Gastrocnemius medialis (tissue), 4 donors: Measurements from ENCODE around the gene GGPS1. TPM values are rescaled to one million over a fixed set of nuclear protein-coding genes. Genes with fewer than 3 reads are reported as not detected.

Experiments used
- ATAC-seq, 2 donors: fragments of 150-250 bp; one replicate each; pipeline ENCODE4 v1.9.1; 2016
- DNase-seq, 2 donors: peaks; one replicate each; pipeline ENCODE4 v3.0.0-alpha.2; 2019
- H3K27ac ChIP-seq, 4 donors: fragments of 200-600 bp; sonication (generic); 1 replicate in 1 of 4; 2 replicates in 3 of 4; pipeline ENCODE4 v1.5.1; 2016 to 2018; ENCODE audit warnings: mild to moderate bottlenecking in 2 of 4, moderate library complexity in 1 of 4
- H3K27me3 ChIP-seq, 3 donors: fragments of 200-600 bp; sonication (generic) in 2 of 3; 1 replicate in 1 of 3; 2 replicates in 2 of 3; pipeline versions ENCODE4 v1.5.1 to v1.6.0; 2016 to 2019; ENCODE audit warnings: mild to moderate bottlenecking in 1 of 3, moderate library complexity in 1 of 3
- H3K36me3 ChIP-seq, 2 donors: fragments of 200-600 bp; sonication (generic) in 1 of 2; one replicate each; pipeline ENCODE4 v1.5.1; 2017 to 2018
- H3K4me1 ChIP-seq, 2 donors: fragments of 200-600 bp; sonication (generic) in 1 of 2; one replicate each; pipeline ENCODE4 v1.5.1; 2016 to 2017; ENCODE audit warnings: mild to moderate bottlenecking in 2 of 2
- H3K4me3 ChIP-seq, 4 donors: fragments of 200-600 bp; sonication (generic) in 3 of 4; 1 replicate in 1 of 4; 2 replicates in 3 of 4; pipeline ENCODE4 v1.5.1; 2016 to 2019; ENCODE audit warnings: mild to moderate bottlenecking in 2 of 4
- H3K9me3 ChIP-seq, 3 donors: fragments of 200-600 bp; sonication (generic) in 2 of 3; 1 replicate in 1 of 3; 2 replicates in 2 of 3; pipeline ENCODE4 v1.5.1; 2016 to 2019
- POLR2A ChIP-seq, 2 donors: fragments of 450-650 bp; IDR thresholded peaks; one replicate each; pipeline ENCODE4 v1.6.1; 2017; ENCODE audit warnings: antibody characterized with exemption in 2 of 2, mild to moderate bottlenecking in 2 of 2, moderate library complexity in 2 of 2
- in situ Hi-C, 4 donors: fragments of 200-750 bp; cut with MboI; loops; one replicate each; pipeline versions ENCODE4 v1.15.0 to v1.8.0; 2017; ENCODE audit warnings: low sequenced_read_pairs in 4 of 4
- intact Hi-C: fragments of 100-400 bp; cut with DNase I; formaldehyde crosslinking; loops from one replicate; pipeline ENCODE4 v1.15.1; 2023; ENCODE audit warnings: low total_unique reads
- total RNA-seq, 4 donors: library from RNA; depleted of rRNA; stranded (reverse); fragments of >200 nt; gene quantifications; one replicate each; pipeline versions ENCODE4 v1.1.0 to v1.2.3, GENCODE V29; 2016
- TF ChIP-seq, protein P1 (sequence below), 5 experiments: fragments of 450-650 bp in 3 of 5; fragments of 200-600 bp in 2 of 5; sonication (generic) in 2 of 5; IDR thresholded peaks in 4 of 5; conservative IDR thresholded peaks in 1 of 5; 1 replicate in 4 of 5; 2 replicates in 1 of 5; pipeline ENCODE4 v1.5.1; 2016 to 2019; ENCODE audit warnings: antibody characterized with exemption in 5 of 5, mild to moderate bottlenecking in 3 of 5, moderate library complexity in 3 of 5

Gene GGPS1
- total RNA-seq, 4 donors from 2014 or later: 14.5 to 21.9 (median 17.7) TPM

GRCh38 chr1:235295902-235296350 is 32.4 kb upstream of the GGPS1 start:
- Histone ChIP-seq H3K4me1 (peaks cover 40 to 51% of the 10 kb centered on the region in 2 donors), H3K9me3 (no peaks in the 10 kb centered on the region), H3K27ac (peak overlapping the region in 3 of 4 donors; percentile 30 to 66 (median 38)), H3K27me3 (no peaks in the 10 kb centered on the region), H3K36me3 (no peaks in the 10 kb centered on the region), H3K4me3 (no peak overlapping the region)
- peak in 1 of 2 donors; percentile 16 for DNase-seq
- ATAC-seq: peak; percentile 66 to 90
- no peak for TF ChIP-seq POLR2A (IDR thresholded peaks at IDR 0.05)
- TF ChIP-seq, protein P1, sequence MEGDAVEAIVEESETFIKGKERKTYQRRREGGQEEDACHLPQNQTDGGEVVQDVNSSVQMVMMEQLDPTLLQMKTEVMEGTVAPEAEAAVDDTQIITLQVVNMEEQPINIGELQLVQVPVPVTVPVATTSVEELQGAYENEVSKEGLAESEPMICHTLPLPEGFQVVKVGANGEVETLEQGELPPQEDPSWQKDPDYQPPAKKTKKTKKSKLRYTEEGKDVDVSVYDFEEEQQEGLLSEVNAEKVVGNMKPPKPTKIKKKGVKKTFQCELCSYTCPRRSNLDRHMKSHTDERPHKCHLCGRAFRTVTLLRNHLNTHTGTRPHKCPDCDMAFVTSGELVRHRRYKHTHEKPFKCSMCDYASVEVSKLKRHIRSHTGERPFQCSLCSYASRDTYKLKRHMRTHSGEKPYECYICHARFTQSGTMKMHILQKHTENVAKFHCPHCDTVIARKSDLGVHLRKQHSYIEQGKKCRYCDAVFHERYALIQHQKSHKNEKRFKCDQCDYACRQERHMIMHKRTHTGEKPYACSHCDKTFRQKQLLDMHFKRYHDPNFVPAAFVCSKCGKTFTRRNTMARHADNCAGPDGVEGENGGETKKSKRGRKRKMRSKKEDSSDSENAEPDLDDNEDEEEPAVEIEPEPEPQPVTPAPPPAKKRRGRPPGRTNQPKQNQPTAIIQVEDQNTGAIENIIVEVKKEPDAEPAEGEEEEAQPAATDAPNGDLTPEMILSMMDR (IDR thresholded peaks at IDR 0.05 in 4 of 5, conservative IDR thresholded peaks at IDR 0.05 in 1 of 5): no peak
- in situ Hi-C loops (no loop called here), intact Hi-C loops (no loop called here)

DNA sequence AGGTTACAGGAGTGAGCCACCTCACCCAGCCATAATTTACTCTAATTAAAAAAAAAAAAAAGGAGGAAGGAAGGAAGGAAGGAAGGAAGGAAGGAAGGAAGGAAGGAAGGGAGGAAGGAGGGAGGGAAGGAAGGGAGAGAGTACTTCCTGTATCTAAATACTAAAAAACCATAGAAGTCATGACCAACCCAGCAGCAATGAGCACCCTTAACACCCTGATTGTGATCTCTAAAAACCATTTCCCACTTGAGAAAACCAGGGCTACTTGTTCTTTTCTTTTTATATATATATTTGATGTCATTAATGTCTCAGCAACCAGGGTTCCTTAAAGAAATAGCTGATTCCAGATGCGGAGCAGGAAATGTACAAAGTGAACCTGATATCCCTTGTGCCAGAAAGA is 31.6 kb upstream of the GGPS1 start:
- intact Hi-C loops (no loop called here), in situ Hi-C loops (no loop called here)
- H3K27me3 ChIP-seq: no peaks in the 10 kb centered on the region
- peaks cover 38 to 44% of the 10 kb centered on the region in 2 donors for H3K4me1 ChIP-seq
- no peak overlapping the region for H3K4me3 ChIP-seq
- no peak overlapping the region for H3K27ac ChIP-seq
- no peaks in the 10 kb centered on the region for H3K36me3 ChIP-seq
- TF ChIP-seq POLR2A (IDR thresholded peaks at IDR 0.05): no peak
- TF ChIP-seq, protein P1 (IDR thresholded peaks at IDR 0.05 in 4 of 5, conservative IDR thresholded peaks at IDR 0.05 in 1 of 5): no peak
- ATAC-seq (no peak), DNase-seq (no peak)
- H3K9me3 ChIP-seq: no peaks in the 10 kb centered on the region

GRCh38 chr1:235297579-235297978 is 30.8 kb upstream of the GGPS1 start:
- ATAC-seq: no peak
- TF ChIP-seq POLR2A (IDR thresholded peaks at IDR 0.05): no peak
- TF ChIP-seq, protein P1 (IDR thresholded peaks at IDR 0.05 in 4 of 5, conservative IDR thresholded peaks at IDR 0.05 in 1 of 5): no peak
- H3K27ac ChIP-seq: no peak overlapping the region

GRCh38 chr1:235298758-235299157 is 29.6 kb upstream of the GGPS1 start:
- Histone ChIP-seq H3K27ac (no peak overlapping the region), H3K4me3 (no peak overlapping the region), H3K36me3 (no peaks in the 10 kb centered on the region), H3K27me3 (no peaks in the 10 kb centered on the region), H3K9me3 (no peaks in the 10 kb centered on the region), H3K4me1 (peaks cover 28 to 34% of the 10 kb centered on the region in 2 donors)
- no peak for ATAC-seq
- in situ Hi-C loops (no loop called here), intact Hi-C loops (no loop called here)
- TF ChIP-seq POLR2A (IDR thresholded peaks at IDR 0.05): no peak
- TF ChIP-seq, protein P1 (IDR thresholded peaks at IDR 0.05 in 4 of 5, conservative IDR thresholded peaks at IDR 0.05 in 1 of 5): no peak
- no peak for DNase-seq

More at GRCh38 chr1:235297579-235297978, 30.8 kb upstream of the GGPS1 start:
- no peak overlapping the region for H3K4me3 ChIP-seq
- no peaks in the 10 kb centered on the region for H3K36me3 ChIP-seq
- in situ Hi-C loops (no loop called here), intact Hi-C loops (no loop called here)
- no peak for DNase-seq
- H3K9me3 ChIP-seq: no peaks in the 10 kb centered on the region
- no peaks in the 10 kb centered on the region for H3K27me3 ChIP-seq
- H3K4me1 ChIP-seq: peaks cover 35 to 40% of the 10 kb centered on the region in 2 donors
